Calu3 (cell line): Measurements from ENCODE around the gene BRF1. TPM values are rescaled to one million over a fixed set of nuclear protein-coding genes. Genes with fewer than 3 reads are reported as not detected.

Experiments used
- BruUV-seq: library from RNA; stranded (reverse); fragments of 400-500 nt; replicated peaks from 2 replicates; lab custom pipeline; 2021; lab: Mats Ljungman, UMichigan
- CTCF ChIA-PET: fragments of 300-600 bp; sonication (Branson Sonifier 250); formaldehyde crosslinking; loops from one replicate; lab custom pipeline; 2022; ENCODE audit warnings: antibody characterized with exemption; lab: Charles Lee
- DNase-seq: peaks from one replicate; pipeline ENCODE4 v3.0.0; 2022
- H3K27ac Mint-ChIP-seq: one replicate; pipeline ENCODE4 v1.8.0; 2022; ENCODE audit warnings: mixed read lengths; ENCODE audit not compliant: unreplicated experiment
- H3K27me3 Mint-ChIP-seq: one replicate; pipeline ENCODE4 v1.8.0; 2022; ENCODE audit warnings: mixed read lengths; ENCODE audit not compliant: unreplicated experiment
- H3K36me3 Mint-ChIP-seq: one replicate; pipeline ENCODE4 v1.8.0; 2022; ENCODE audit warnings: mild to moderate bottlenecking, moderate library complexity, mixed read lengths; ENCODE audit not compliant: insufficient read depth, unreplicated experiment
- H3K4me1 Mint-ChIP-seq: one replicate; pipeline ENCODE4 v1.8.0; 2022; ENCODE audit warnings: mild to moderate bottlenecking, low read depth, mixed read lengths; ENCODE audit not compliant: unreplicated experiment
- H3K4me3 Mint-ChIP-seq: one replicate; pipeline ENCODE4 v1.8.0; 2022; ENCODE audit warnings: mild to moderate bottlenecking, low read depth, moderate library complexity, mixed read lengths; ENCODE audit not compliant: unreplicated experiment
- H3K9me3 Mint-ChIP-seq: one replicate; pipeline ENCODE4 v1.8.0; 2022; ENCODE audit warnings: low read depth, mixed read lengths; ENCODE audit not compliant: unreplicated experiment
- intact Hi-C: fragments of 100-400 bp; cut with micrococcal nuclease; formaldehyde crosslinking; loops from one replicate; pipeline ENCODE4 v1.10.0; 2022; ENCODE audit not compliant: unreplicated experiment
- total RNA-seq: library from RNA; stranded (reverse); gene quantifications from 2 replicates; pipeline ENCODE4 v1.2.3, GENCODE V29; 2022
- TF ChIP-seq, protein P1 (sequence below): fragments of 200-600 bp; IDR thresholded peaks from one replicate; pipeline ENCODE4 v1.8.0; 2022; ENCODE audit warnings: antibody characterized with exemption; ENCODE audit not compliant: unreplicated experiment

Gene BRF1
- total RNA-seq, 1 experiment from 2014 or later, result 38.4 TPM

- CTCF ChIA-PET, result no interaction called here
- H3K36me3 Mint-ChIP-seq, result peaks cover 22% of the 10 kb centered on the region
- no TSS peak for BruUV-seq
- no peak overlapping the region for H3K4me3 Mint-ChIP-seq
- no peaks in the 10 kb centered on the region for H3K9me3 Mint-ChIP-seq
- H3K27ac Mint-ChIP-seq, result no peak overlapping the region
- no peaks in the 10 kb centered on the region for H3K4me1 Mint-ChIP-seq
- intact Hi-C loops, result no loop called here
- H3K27me3 Mint-ChIP-seq, result no peaks in the 10 kb centered on the region
- TF ChIP-seq, protein P1, sequence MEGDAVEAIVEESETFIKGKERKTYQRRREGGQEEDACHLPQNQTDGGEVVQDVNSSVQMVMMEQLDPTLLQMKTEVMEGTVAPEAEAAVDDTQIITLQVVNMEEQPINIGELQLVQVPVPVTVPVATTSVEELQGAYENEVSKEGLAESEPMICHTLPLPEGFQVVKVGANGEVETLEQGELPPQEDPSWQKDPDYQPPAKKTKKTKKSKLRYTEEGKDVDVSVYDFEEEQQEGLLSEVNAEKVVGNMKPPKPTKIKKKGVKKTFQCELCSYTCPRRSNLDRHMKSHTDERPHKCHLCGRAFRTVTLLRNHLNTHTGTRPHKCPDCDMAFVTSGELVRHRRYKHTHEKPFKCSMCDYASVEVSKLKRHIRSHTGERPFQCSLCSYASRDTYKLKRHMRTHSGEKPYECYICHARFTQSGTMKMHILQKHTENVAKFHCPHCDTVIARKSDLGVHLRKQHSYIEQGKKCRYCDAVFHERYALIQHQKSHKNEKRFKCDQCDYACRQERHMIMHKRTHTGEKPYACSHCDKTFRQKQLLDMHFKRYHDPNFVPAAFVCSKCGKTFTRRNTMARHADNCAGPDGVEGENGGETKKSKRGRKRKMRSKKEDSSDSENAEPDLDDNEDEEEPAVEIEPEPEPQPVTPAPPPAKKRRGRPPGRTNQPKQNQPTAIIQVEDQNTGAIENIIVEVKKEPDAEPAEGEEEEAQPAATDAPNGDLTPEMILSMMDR, result no peak
- DNase-seq, result no peak
Measured at GRCh38 chr14:105244334-105244733, 56.5 kb downstream of the BRF1 start.

GRCh38 chr14:105241641-105242040 is 59.2 kb downstream of the BRF1 start:
- H3K36me3 Mint-ChIP-seq, result no peaks in the 10 kb centered on the region
- H3K27ac Mint-ChIP-seq, result no peak overlapping the region
- H3K9me3 Mint-ChIP-seq, result no peaks in the 10 kb centered on the region
- no TSS peak for BruUV-seq
- no peak for DNase-seq
- intact Hi-C loops, result no loop called here
- TF ChIP-seq, protein P1, result no peak
- H3K4me3 Mint-ChIP-seq, result no peak overlapping the region
- CTCF ChIA-PET, result no interaction called here
- no peaks in the 10 kb centered on the region for H3K4me1 Mint-ChIP-seq
- H3K27me3 Mint-ChIP-seq, result no peaks in the 10 kb centered on the region

- intact Hi-C loops, result no loop called here
- CTCF ChIA-PET, result no interaction called here
- TF ChIP-seq, protein P1, result no peak
- no peak overlapping the region for H3K27ac Mint-ChIP-seq
- H3K4me1 Mint-ChIP-seq, result no peaks in the 10 kb centered on the region
- H3K4me3 Mint-ChIP-seq, result no peak overlapping the region
- H3K36me3 Mint-ChIP-seq, result no peaks in the 10 kb centered on the region
- no peak for DNase-seq
- no peaks in the 10 kb centered on the region for H3K27me3 Mint-ChIP-seq
- no TSS peak for BruUV-seq
- H3K9me3 Mint-ChIP-seq, result no peaks in the 10 kb centered on the region
Measured at GRCh38 chr14:105240811-105241576, 59.8 kb downstream of the BRF1 start.

GRCh38 chr14:105229099-105229655 is 71.6 kb downstream of the BRF1 start:
- Mint-ChIP-seq H3K27ac (no peak overlapping the region), H3K36me3 (peaks cover 18% of the 10 kb centered on the region), H3K9me3 (no peaks in the 10 kb centered on the region), H3K27me3 (no peaks in the 10 kb centered on the region), H3K4me3 (no peak overlapping the region), H3K4me1 (no peaks in the 10 kb centered on the region)
- no peak for DNase-seq
- CTCF ChIA-PET, result no interaction called here
- TF ChIP-seq, protein P1, result no peak
- BruUV-seq, result no TSS peak
- intact Hi-C loops, result no loop called here
